H9 (cell line): Measurements from ENCODE around the gene USE1. TPM values are rescaled to one million over a fixed set of nuclear protein-coding genes. Genes with fewer than 3 reads are reported as not detected.

Experiments used
- DNase-seq: peaks from one replicate; pipeline ENCODE4 v3.0.0-alpha.2; 2017
- H2AFZ ChIP-seq: one replicate; pipeline ENCODE4 v1.6.1; 2013; ENCODE audit warnings: mild to moderate bottlenecking, low read length, control low read depth, moderate library complexity
- H2AK5ac ChIP-seq: 2 replicates; pipeline ENCODE4 v1.6.1; 2013; ENCODE audit warnings: low read length, control low read depth, mixed read lengths; ENCODE audit not compliant: insufficient read length
- H2BK120ac ChIP-seq: one replicate; pipeline ENCODE4 v1.6.1; 2013; ENCODE audit warnings: low read depth, mild to moderate bottlenecking, low read length, control low read depth, inconsistent platforms; ENCODE audit not compliant: poor library complexity, severe bottlenecking
- H2BK12ac ChIP-seq: 2 replicates; pipeline ENCODE4 v1.6.1; 2013; ENCODE audit warnings: low read length, control low read depth, mixed read lengths, low read depth; ENCODE audit not compliant: insufficient read length
- H2BK15ac ChIP-seq: 2 replicates; pipeline ENCODE4 v1.6.1; 2013; ENCODE audit warnings: low read depth, low read length, control low read depth
- H2BK20ac ChIP-seq: one replicate; pipeline ENCODE4 v1.6.1; 2013; ENCODE audit warnings: low read depth, mild to moderate bottlenecking, low read length, control low read depth, inconsistent platforms; ENCODE audit not compliant: poor library complexity, severe bottlenecking
- H2BK5ac ChIP-seq: 2 replicates; pipeline ENCODE4 v1.6.1; 2013; ENCODE audit warnings: low read length, control low read depth, mixed read lengths; ENCODE audit not compliant: insufficient read length
- H3K14ac ChIP-seq: 2 replicates; pipeline ENCODE4 v1.6.1; 2013; ENCODE audit warnings: low read length, control low read depth; ENCODE audit not compliant: insufficient read depth
- H3K18ac ChIP-seq: 2 replicates; pipeline ENCODE4 v1.6.1; 2013; ENCODE audit warnings: low read depth, mild to moderate bottlenecking, mixed read lengths, low read length, control low read depth; ENCODE audit not compliant: insufficient read length
- H3K23ac ChIP-seq: 2 replicates; pipeline ENCODE4 v1.6.1; 2013; ENCODE audit warnings: low read length, control low read depth, mixed read lengths, low read depth; ENCODE audit not compliant: insufficient read length
- H3K23me2 ChIP-seq: 2 replicates; pipeline ENCODE4 v1.6.1; 2013; ENCODE audit warnings: low read depth, mild to moderate bottlenecking, mixed read lengths, low read length, control low read depth; ENCODE audit not compliant: insufficient read length, poor library complexity, severe bottlenecking
- H3K27ac ChIP-seq: 2 replicates; pipeline ENCODE4 v1.5.1; 2013; ENCODE audit warnings: low read length, control low read depth, mixed read lengths, low read depth; ENCODE audit not compliant: insufficient read length
- H3K27me3 ChIP-seq: 2 replicates; pipeline ENCODE4 v1.6.1; 2013; ENCODE audit warnings: low read length, control low read depth, inconsistent platforms; ENCODE audit not compliant: insufficient read depth
- H3K4ac ChIP-seq: 2 replicates; pipeline ENCODE4 v1.6.1; 2013; ENCODE audit warnings: low read depth, mild to moderate bottlenecking, control low read depth, inconsistent platforms, low read length, moderate library complexity
- H3K4me1 ChIP-seq: 2 replicates; pipeline ENCODE4 v1.6.1; 2013; ENCODE audit warnings: low read length, control low read depth, inconsistent platforms; ENCODE audit not compliant: insufficient read depth
- H3K4me2 ChIP-seq: 2 replicates; pipeline ENCODE4 v1.6.1; 2013; ENCODE audit warnings: low read length, control low read depth, mixed read lengths; ENCODE audit not compliant: insufficient read length, insufficient read depth
- H3K56ac ChIP-seq: 2 replicates; pipeline ENCODE4 v1.6.1; 2013; ENCODE audit warnings: low read depth, mild to moderate bottlenecking, mixed read lengths, low read length, control low read depth; ENCODE audit not compliant: insufficient read length
- H3K79me1 ChIP-seq: 2 replicates; pipeline ENCODE4 v1.6.1; 2013; ENCODE audit warnings: low read depth, mild to moderate bottlenecking, moderate library complexity, low read length, control low read depth, inconsistent platforms; ENCODE audit not compliant: insufficient read depth, poor library complexity, severe bottlenecking
- H3K79me2 ChIP-seq: 2 replicates; pipeline ENCODE4 v1.6.1; 2013; ENCODE audit warnings: low read length, control low read depth, inconsistent platforms; ENCODE audit not compliant: insufficient read depth
- H3K9ac ChIP-seq: 2 replicates; pipeline ENCODE4 v1.6.1; 2013; ENCODE audit warnings: low read length, control low read depth, mixed read lengths; ENCODE audit not compliant: insufficient read length; ENCODE audit errors: extremely low read depth
- H3K9me3 ChIP-seq: one replicate; pipeline ENCODE4 v1.6.1; 2013; ENCODE audit warnings: low read depth, low read length, inconsistent platforms; ENCODE audit not compliant: control insufficient read depth
- H3T11ph ChIP-seq: one replicate; pipeline ENCODE4 v1.6.1; 2013; ENCODE audit warnings: mild to moderate bottlenecking, low read length, control low read depth, inconsistent platforms
- H4K20me1 ChIP-seq: one replicate; pipeline ENCODE4 v1.6.1; 2013; ENCODE audit not compliant: control insufficient read depth, insufficient read length, insufficient read depth
- H4K5ac ChIP-seq: 2 replicates; pipeline ENCODE4 v1.6.1; 2013; ENCODE audit warnings: low read depth, mild to moderate bottlenecking, mixed read lengths, low read length, control low read depth; ENCODE audit not compliant: insufficient read length
- H4K8ac ChIP-seq: replicated peaks from 2 replicates; pipeline ENCODE4 v1.6.1; 2013; ENCODE audit warnings: low read length, control low read depth, mixed read lengths, low read depth; ENCODE audit not compliant: insufficient read length
- H4K91ac ChIP-seq: 2 replicates; pipeline ENCODE4 v1.6.1; 2013; ENCODE audit warnings: low read depth, mild to moderate bottlenecking, moderate library complexity, mixed read lengths, low read length, control low read depth; ENCODE audit not compliant: insufficient read length
- H3K27ac Mint-ChIP-seq, 3 experiments: 2 replicates in 2 of 3; 3 replicates in 1 of 3; pipeline ENCODE4 v1.8.0; 2020 to 2021; ENCODE audit warnings: mixed read lengths in 3 of 3, mild to moderate bottlenecking in 1 of 3, moderate library complexity in 1 of 3
- H3K27me3 Mint-ChIP-seq: 2 replicates; pipeline ENCODE4 v1.8.0; 2021; ENCODE audit warnings: low read depth, mild to moderate bottlenecking, moderate library complexity, mixed read lengths
- H3K36me3 Mint-ChIP-seq, 3 experiments: 2 replicates in 2 of 3; 3 replicates in 1 of 3; pipeline ENCODE4 v1.8.0; 2020 to 2021; ENCODE audit warnings: low read depth in 3 of 3, mixed read lengths in 3 of 3; ENCODE audit not compliant: insufficient read depth in 1 of 3
- H3K4me1 Mint-ChIP-seq, 2 experiments: 2 replicates each; pipeline ENCODE4 v1.8.0; 2020; ENCODE audit warnings: mixed read lengths in 2 of 2
- H3K4me3 Mint-ChIP-seq, 2 experiments: 2 replicates in 1 of 2; 3 replicates in 1 of 2; pipeline ENCODE4 v1.8.0; 2020 to 2021; ENCODE audit warnings: mild to moderate bottlenecking in 2 of 2, mixed read lengths in 2 of 2, moderate library complexity in 1 of 2
- H3K9me3 Mint-ChIP-seq, 2 experiments: 2 replicates in 1 of 2; 3 replicates in 1 of 2; pipeline ENCODE4 v1.8.0; 2020; ENCODE audit warnings: mild to moderate bottlenecking in 2 of 2, mixed read lengths in 2 of 2, moderate library complexity in 1 of 2
- CTCF ChIP-seq: fragments of 200-600 bp; sonication (generic); conservative IDR thresholded peaks from 3 replicates; pipeline ENCODE4 v1.8.0; 2021; ENCODE audit warnings: antibody characterized with exemption, mild to moderate bottlenecking
- WGBS: extraction: QIAGEN DNeasy Blood & Tissue Kit; methylation state at CpG from one replicate; pipeline ENCODE4 v1.1.7; 2013; ENCODE audit warnings: missing lambda C conversion rate, low lambda C conversion rate, mixed read lengths; ENCODE audit not compliant: insufficient read length; ENCODE audit errors: extremely low coverage; 5-methylcytosine and 5-hydroxymethylcytosine counted together
- total RNA-seq: library from RNA; stranded (reverse); gene quantifications from 2 replicates; pipeline ENCODE4 v1.2.1, GENCODE V29; 2021

Gene USE1
- total RNA-seq, 1 experiment from 2014 or later = 16.2 TPM

GRCh38 chr19:17165715-17166114, 49.4 kb upstream of the USE1 start:
- H3K14ac ChIP-seq = no peak overlapping the region
- H2BK5ac ChIP-seq = no peak overlapping the region
- H3T11ph ChIP-seq = no peak overlapping the region
- H3K4me2 ChIP-seq = no peak overlapping the region
- no peak overlapping the region for H2AFZ ChIP-seq
- H3K18ac ChIP-seq = no peak overlapping the region
- no CpG with 5 or more reads among the region's 5 CpGs for WGBS
- H2BK120ac ChIP-seq = no peak overlapping the region
- H3K9me3 ChIP-seq = no peaks in the 10 kb centered on the region
- H2BK12ac ChIP-seq = no peak overlapping the region
- H3K4ac ChIP-seq = no peak overlapping the region
- H3K27ac Mint-ChIP-seq = no peak overlapping the region
- no peak overlapping the region for H4K91ac ChIP-seq
- peaks cover 54 to 78% (median 66%) of the 10 kb centered on the region in 3 experiments for H3K36me3 Mint-ChIP-seq
- no peak overlapping the region for H2AK5ac ChIP-seq
- no peak for TF ChIP-seq CTCF
- no peak overlapping the region for H3K4me3 Mint-ChIP-seq
- no peak overlapping the region for H3K56ac ChIP-seq
- no peaks in the 10 kb centered on the region for H3K79me1 ChIP-seq
- DNase-seq = no peak
- no peak overlapping the region for H3K27ac ChIP-seq
- H4K8ac ChIP-seq = no peak overlapping the region
- H3K9me3 Mint-ChIP-seq = peaks cover 8 to 12% of the 10 kb centered on the region in 2 experiments
- H4K5ac ChIP-seq = no peak overlapping the region
- no peak overlapping the region for H3K9ac ChIP-seq
- H3K79me2 ChIP-seq = no peaks in the 10 kb centered on the region
- no peak overlapping the region for H3K23ac ChIP-seq
- no peak overlapping the region for H2BK20ac ChIP-seq
- H3K27me3 ChIP-seq = no peaks in the 10 kb centered on the region
- no peak overlapping the region for H2BK15ac ChIP-seq
- no peaks in the 10 kb centered on the region for H4K20me1 ChIP-seq
- 0 out of 4 replicates have a peak, but pooled peaks cover 0 to 3% of the 10 kb centered on the region in 2 experiments for H3K4me1 Mint-ChIP-seq
- no peaks in the 10 kb centered on the region; the same call in 1 of the 2 replicates for H3K27me3 Mint-ChIP-seq
- no peaks in the 10 kb centered on the region for H3K4me1 ChIP-seq
- H3K23me2 ChIP-seq = no peaks in the 10 kb centered on the region
